ENCODE data around the gene NHLRC1. TPM values are rescaled to one million over a fixed set of nuclear protein-coding genes. Genes with fewer than 3 reads are reported as not detected.

Gene NHLRC1
- total and polyA plus RNA-seq, 2 of the 13 experiments (the other 11 are each of a cell fraction or from before 2014, with no cell fraction given) = 0.04 to 0.11 TPM

- ATAC-seq (no peak), DNase-seq (ENCODE audit: low spot score) (no peak), FAIRE-seq (no peak)
- no TSS peak for BruUV-seq (replicated peaks)
- 100% methylated on average over 1 of the region's 1 CpG for WGBS (ENCODE audit: low lambda C conversion rate)
- intact Hi-C loops (cut with micrococcal nuclease; ENCODE audit: unreplicated experiment) = no loop called here
- Histone ChIP-seq H3K79me2 (ENCODE audit: insufficient read depth, low read length) (no peaks in the 10 kb centered on the region), H2AFZ (ENCODE audit: low read length) (no peak overlapping the region), H3K4me1 (ENCODE audit: insufficient read depth, low read length) (peaks cover 7% of the 10 kb centered on the region; the same call in 1 of the 2 replicates), H3K27me3 (ENCODE audit: control insufficient read depth in 1 of 2, insufficient read depth in 2 of 2, low read length in 2 of 2) (no peaks in the 10 kb centered on the region), H3K9me3 (ENCODE audit: low read length) (no peaks in the 10 kb centered on the region), H4K20me1 (ENCODE audit: insufficient read depth, low read length) (no peaks in the 10 kb centered on the region), H3K4me3 (replicated peaks in 1 of 3; ENCODE audit: insufficient read depth in 1 of 3, low read depth in 2 of 3, low read length in 3 of 3) (no peak overlapping the region), H3K27ac (ENCODE audit: extremely low read length, insufficient read depth, low read length) (no peak overlapping the region), H3K36me3 (replicated peaks in 1 of 2; ENCODE audit: control insufficient read depth in 1 of 2, insufficient read depth in 2 of 2, low read length in 2 of 2) (peaks cover 3 to 19% of the 10 kb centered on the region in 2 experiments; a peak in 4 of 5 replicates), H3K4me2 (ENCODE audit: low read depth, low read length) (no peak overlapping the region), H3K9ac (ENCODE audit: insufficient read depth, low read depth, low read length) (no peak overlapping the region)
- in situ Hi-C loops (cut with HindIII; ENCODE audit: extremely low pct_ligation_motif_present, low pct_unique_long_range_greater_than_20kb) = no loop called here
- POLR2A ChIA-PET = no interaction called here
- CTCF ChIA-PET (ENCODE audit: low intra/inter-chr PET ratio, low total read pairs) = no interaction called here
- TF ChIP-seq CEBPG (CRISPR knock-in tag; IDR thresholded peaks at IDR 0.05) (no peak), ZNF589 (CRISPR knock-in tag; conservative IDR thresholded peaks at IDR 0.05) (no peak), ZNF800 (CRISPR knock-in tag; IDR thresholded peaks at IDR 0.05) (no peak), NPAS2 (CRISPR knock-in tag; IDR thresholded peaks at IDR 0.05; ENCODE audit: borderline replicate concordance) (no peak), ZNF674 (CRISPR knock-in tag; IDR thresholded peaks at IDR 0.05; ENCODE audit: low read depth) (no peak), HMGA1 (CRISPR knock-in tag; conservative IDR thresholded peaks at IDR 0.05) (no peak), ZNF225 (CRISPR knock-in tag; IDR thresholded peaks at IDR 0.05) (no peak), ARHGAP35 (CRISPR knock-in tag; IDR thresholded peaks at IDR 0.05; ENCODE audit: borderline replicate concordance) (no peak), RAD51 (IDR thresholded peaks at IDR 0.05; ENCODE audit: borderline replicate concordance) (no peak), GPBP1L1 (CRISPR knock-in tag; IDR thresholded peaks at IDR 0.05) (no peak), JUNB (CRISPR knock-in tag; IDR thresholded peaks at IDR 0.05; ENCODE audit: borderline replicate concordance) (no peak), TCF7 (IDR thresholded peaks at IDR 0.05; ENCODE audit: low read depth) (no peak), ZNF407 (CRISPR knock-in tag; IDR thresholded peaks at IDR 0.05; ENCODE audit: not compliant biosample characterization) (no peak)
Measured at GRCh38 chr6:18160911-18161310, 38.4 kb upstream of the NHLRC1 start.
